DMS114 treated with DMSO at 0.1 percent for 48 hours (cell line): ENCODE results near the gene KIAA0825.
A peak's percentile ranks its signal among the peaks of the same experiment; 100 is the strongest.
"Not testable (repeated sequence)": the region's sequence is repeated elsewhere in the genome, so short reads cannot be mapped to it uniquely, and the experiment has no call there.

ENCODE experiments used
- DNase-seq: peaks from one replicate; lab custom pipeline; 2025; ENCODE audit not compliant: unreplicated experiment; lab: John Stamatoyannopoulos, UW

The KIAA0825 gene

DNA sequence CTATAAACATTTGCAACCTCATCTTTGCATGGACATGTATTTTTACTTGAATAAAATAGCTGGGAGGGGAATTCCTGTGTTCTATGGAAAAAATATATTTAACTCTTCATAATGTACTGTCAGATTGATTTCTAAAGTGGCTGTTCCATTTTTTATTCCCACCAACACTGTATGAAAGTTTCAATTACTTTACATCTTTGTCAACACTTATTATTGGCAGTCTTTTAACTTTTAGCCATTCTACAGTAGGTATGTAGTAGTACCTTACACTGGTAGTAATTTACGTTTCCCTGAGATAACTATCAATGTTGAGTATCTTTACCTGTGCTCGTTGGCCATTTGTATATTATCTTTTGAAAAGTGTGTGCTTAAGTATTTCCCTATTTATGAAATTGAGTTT, 429.7 kb downstream of the KIAA0825 start:
- no peak for DNase-seq

DNA sequence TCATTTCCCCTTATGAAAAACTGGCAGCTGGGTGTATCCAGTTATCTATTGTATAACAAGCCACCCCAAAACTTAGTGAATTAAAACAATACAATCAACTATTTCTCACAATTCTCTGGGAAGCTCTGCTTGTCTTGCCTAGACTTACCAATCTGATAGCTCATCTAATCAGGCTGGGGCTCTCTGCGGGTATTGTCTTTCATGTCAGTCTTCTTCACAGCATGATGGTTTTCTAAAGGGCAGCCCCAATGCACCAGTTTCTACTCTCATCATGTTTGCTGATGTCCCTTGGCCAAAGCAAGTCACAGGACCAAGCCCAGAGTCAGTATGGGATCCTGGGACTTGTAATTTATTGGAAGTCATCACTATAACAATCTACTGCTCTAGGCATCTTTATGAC, 433.5 kb downstream of the KIAA0825 start:
- DNase-seq: no peak

GRCh38 chr5:94181895-94182294, 436.5 kb downstream of the KIAA0825 start:
- peak; percentile 72 for DNase-seq

DNA sequence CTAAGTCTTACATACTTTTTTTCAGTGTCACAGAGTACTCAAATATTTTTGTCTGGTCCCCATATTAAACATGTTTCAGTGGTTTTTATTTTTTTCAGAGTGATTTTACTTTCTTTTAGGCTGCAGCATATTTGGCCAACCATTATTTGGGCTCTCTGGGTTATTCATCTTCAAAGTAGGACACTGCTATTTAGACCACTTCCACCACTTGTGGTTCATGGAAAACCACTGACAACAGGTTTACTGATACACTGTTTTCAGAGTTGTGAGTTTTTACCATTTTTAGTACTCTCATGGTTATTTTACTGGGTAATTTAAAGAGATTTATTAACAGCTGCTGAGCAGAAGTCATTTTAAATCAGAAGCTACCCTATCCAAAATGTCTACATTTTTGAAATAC, 437.6 kb downstream of the KIAA0825 start:
- no peak for DNase-seq

DNA sequence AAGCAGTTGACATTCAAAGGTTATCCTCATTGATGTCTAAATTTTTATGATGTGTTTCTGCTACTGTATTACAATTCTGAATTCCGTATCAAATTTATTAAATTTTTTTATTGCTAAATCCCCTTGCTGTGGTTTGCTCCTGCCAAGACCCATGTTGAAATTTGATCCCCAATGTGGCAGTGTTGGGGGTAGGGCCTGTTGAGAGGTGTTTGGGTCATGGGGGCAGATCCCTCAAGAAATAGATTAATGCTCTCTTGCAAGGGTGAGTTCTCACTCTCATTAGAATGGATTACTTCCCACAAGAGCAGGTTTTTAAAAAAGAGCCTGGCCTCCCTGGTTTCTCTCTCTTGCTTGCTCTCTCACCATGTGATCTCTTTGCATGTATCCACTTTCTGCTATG, 442.5 kb downstream of the KIAA0825 start:
- no peak for DNase-seq

DNA sequence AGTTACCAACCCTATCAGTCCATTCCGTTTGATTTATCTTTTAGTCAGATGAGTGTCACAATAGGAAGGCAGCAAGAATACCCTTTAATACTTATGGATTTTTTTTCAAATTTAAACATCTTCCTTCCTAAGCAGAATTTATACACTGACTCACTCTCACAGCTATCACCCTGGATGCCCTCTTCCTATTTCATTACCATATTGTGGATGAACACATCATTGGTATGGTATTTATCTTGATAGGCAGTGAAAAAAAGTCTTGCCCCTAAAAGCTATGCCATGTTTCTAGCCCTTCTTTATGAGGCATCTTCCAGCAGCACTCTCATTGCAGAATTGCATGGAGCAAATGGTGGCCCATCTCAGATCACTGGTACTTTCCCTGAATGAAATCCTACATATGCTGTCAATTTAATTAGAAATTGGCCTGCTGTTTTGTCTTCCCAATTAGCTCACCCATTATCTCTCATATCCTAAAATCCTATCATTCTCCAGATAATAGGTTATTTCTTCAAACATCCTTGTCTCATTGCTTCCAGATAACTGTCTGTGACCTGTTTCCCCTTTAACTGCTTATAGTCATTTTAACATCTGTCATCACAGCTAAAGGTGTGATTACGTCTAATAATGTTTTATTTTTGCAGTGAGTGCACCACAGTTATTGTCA, 443.5 kb downstream of the KIAA0825 start:
- DNase-seq: peak; percentile 78

DNA sequence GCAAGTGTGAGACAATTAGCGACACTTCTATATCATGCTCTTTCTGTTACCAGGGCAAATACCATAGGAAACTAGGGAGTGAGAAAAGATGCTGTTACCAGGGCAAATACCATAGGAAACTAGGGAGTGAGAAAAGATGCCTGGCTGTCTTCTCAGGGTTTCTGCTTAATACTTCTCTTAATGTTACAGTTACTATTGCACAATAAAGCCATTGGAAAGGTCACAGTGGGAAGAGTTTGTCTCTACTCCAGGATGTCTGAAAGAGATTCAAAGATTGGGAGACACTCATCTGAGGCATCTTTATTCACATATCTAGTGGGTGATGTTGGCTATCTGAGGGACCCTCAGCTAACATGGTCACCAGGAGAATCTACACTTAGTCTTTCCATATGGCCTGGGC, 445.3 kb downstream of the KIAA0825 start:
- DNase-seq: no peak

GRCh38 chr5:94171070-94171469, 447.3 kb downstream of the KIAA0825 start:
- not testable (repeated sequence) for DNase-seq

- not testable (repeated sequence) for DNase-seq
Measured at GRCh38 chr5:94170158-94170557, 448.2 kb downstream of the KIAA0825 start.

GRCh38 chr5:94168151-94168550, 450.3 kb downstream of the KIAA0825 start:
- peak; percentile 55 for DNase-seq

DNA sequence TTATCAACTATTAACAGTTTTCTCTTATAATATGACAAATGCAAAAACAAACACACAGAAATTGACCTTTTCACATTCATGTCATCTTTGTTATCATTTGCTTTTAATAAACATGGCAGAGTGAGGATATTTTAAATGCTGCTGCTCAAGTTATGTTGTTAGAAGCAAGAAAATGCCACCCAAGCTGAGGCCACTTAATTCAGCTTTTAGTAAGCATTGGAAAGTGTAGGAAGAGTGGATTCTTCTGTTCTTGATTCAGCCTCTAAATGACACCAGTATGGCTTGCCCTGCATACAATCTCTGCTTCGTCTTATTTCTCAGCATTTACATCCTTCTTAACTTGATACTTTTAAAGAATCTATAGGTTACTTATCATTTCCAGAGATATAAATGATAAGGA, 456.6 kb downstream of the KIAA0825 start:
- no peak for DNase-seq

DNA sequence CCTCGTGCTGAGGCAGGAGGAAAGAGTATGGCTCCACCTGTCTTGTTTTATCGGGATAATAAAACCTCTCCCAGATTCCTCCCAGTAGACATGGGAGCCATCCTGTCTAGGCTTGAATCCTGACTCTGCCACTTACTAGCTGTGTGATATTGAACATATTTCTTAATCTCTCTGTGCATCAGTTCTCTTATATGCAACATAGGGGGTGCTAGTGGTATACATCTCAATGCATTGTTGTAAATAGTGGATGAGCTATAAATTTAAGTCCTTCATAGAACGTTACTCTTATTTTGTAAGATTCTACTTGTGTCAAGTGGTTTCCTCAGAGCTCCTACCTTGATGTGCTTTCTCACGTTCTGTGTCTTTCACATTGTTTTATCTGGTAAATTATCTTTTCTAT, 459.3 kb downstream of the KIAA0825 start:
- DNase-seq: no peak

DNA sequence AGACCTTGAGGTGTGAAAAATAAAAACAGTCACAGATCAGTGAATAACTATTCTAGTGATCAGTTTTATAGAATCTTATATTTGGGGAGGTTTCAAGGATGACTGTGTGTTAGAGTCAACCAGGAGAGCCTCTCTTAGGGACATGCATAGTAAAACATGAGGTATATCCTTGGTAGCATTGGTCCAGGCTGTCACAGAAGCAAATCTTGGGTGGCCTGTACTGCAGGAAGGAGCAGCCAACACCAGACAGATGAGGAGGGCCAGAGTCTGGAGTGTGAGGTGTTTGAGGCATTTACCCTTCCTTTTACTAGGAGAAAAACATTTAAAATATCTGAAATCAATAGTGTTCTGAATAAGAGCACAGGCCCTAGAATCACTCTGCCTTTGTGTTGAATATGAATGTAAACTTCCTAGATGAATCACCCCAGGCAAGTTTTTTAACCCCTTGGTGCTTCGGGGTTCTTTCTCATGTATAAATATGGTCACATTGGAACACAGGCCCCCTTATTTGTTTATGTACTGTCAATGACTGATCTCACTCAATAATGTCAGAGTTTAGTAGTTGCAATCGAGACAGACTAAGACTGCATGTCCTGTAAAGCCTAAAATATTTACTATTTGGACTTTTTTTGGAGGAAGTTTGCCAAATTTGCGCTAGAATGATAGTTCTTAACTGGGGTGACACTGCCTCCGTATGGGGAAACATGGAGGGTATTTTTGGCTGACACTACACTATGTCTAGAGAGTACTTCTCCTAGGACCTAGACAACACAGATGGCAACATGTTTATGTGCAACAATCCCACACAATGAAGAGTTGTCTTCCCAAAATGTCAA, 460.5 kb downstream of the KIAA0825 start:
- no peak for DNase-seq

DNA sequence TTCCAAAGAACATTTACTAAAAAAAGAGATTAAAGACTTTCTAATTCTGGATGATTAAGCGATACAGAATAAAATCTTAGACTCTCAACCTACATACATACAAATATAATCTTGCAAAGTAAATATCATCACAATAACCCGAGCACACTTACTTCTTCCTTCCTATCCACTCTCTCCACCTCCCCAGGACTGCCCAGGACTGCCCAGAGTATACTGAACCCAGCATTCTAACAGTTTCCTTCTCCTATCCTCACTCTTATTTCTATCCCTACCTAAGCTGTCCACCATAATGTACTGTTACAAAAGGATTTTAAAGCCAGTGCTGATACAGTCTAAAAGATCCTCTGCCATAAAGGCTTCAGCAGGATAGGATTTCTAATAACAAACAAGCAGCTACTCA, 463.7 kb downstream of the KIAA0825 start:
- no peak for DNase-seq

DNA sequence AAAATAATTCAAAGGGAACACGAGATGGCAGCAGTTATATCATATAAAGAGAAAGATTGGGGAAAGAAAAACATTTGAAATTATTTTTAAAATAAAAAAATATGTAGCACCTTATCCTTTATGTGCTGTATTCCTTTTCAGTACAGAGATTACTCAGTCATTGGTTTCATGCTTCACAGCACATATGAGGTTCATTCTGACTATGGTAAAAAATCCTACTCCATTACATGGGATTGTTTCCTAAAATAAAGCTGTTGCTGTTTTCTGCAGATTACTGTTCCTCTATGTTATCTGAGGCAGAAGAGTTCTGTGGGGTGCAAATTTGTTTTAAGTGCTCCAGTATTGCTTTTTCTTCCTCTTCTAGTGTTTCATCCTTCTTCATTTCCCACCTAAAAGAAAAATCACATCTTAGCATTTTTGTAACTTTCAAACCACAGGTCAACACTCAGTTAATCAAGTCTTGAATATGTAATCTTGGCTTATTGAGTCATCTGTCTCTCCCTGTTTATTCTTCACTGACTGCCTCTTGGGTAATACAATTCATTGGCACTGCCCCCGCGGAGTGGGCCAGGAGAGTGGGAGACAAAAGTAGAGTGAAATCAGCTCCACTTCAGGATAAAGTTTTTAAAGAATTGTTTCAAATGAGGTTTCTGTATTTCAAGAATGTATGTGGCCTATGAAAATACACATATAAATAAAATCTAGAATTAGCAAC, 464.5 kb downstream of the KIAA0825 start:
- DNase-seq: peak; percentile 60

GRCh38 chr5:94143621-94144020, 474.8 kb downstream of the KIAA0825 start:
- DNase-seq: not testable (repeated sequence)

- no peak for DNase-seq
Measured at GRCh38 chr5:94140300-94140699, 478.1 kb downstream of the KIAA0825 start.

DNA sequence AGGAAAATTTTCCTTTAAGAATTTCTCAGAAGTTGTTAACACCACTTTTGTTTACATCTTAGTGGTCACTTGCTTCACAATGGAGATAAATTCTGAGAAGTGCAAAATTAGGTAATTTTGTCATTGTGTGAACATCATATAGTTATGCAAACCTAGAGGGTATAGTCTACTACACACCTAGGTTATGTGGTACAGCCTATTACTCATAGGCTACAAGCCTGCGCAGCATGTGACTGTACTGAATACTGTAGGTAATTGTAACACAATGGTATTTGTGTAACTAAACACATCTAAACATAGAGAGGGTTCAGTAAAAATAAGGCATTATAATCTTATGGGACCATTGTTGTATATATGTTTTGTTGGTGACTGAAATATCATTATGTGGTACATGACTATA, 488.3 kb downstream of the KIAA0825 start:
- no peak for DNase-seq

DNA sequence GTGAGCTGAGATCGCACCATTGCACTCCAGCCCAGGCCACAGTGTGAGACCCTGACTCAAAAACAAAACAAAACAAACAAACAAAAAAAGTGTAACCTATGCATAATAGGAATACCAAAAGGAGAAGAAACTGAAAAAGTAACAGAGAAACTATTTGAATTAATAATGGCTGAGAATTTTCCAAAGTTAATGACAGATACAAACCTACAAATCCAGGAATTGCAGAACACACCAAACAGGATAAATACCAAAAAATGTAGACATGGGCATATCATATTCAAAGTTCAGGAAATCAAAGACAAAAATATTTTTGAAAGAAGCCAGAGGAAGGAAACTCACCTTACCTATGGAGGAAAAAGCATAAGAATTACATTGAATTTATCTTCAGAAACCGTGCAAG, 493.3 kb downstream of the KIAA0825 start:
- DNase-seq: no peak

- not testable (repeated sequence) for DNase-seq
Measured at GRCh38 chr5:94116317-94116716, 502.1 kb downstream of the KIAA0825 start.

DNA sequence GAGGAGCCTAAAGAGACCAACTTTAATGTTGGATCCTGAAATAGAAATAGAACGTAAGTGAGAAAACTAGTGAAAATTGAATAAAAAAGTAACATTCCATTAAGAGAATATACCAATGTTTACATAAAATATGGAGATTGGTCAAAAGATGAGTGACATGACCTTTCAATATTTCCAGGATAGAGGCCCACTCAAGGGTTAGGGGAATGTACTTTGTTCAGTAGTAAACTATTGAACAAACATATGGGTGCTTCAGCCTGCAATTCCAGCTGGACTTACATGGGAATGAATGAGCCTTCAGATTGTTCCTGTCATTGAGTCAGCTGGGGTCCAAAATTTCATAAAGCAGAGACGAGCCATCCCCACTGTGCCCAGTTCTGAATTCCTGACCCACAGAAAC, 505.3 kb downstream of the KIAA0825 start:
- DNase-seq: no peak
